ENCODE data around the gene MPHOSPH8.
"Not testable (repeated sequence)": the region's sequence is repeated elsewhere in the genome, so short reads cannot be mapped to it uniquely, and the experiment has no call there.

MPHOSPH8 gene

DNA sequence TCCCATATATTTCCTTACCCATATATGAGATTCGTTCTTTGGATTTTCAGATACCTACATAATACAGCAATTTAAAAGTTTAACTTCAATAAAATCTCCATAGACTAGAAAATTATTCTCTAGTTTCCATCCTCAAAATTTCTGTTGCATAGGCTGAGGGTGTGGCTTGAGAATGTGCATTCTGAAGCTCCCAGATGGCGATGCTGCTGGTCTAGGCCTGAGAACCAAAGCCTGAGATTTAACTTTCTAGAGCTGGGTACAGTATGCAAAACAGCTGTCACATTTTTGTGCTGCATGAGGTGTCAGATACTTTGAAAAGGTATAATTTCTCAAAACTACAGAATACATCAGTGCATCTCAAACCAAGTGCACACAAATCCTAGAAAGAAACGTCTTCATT lies 42.7 kb downstream of the MPHOSPH8 start:
- DNase-seq (ENCODE audit: extremely low read depth in 1 of 2, low read depth in 1 of 2), result no peak

DNA sequence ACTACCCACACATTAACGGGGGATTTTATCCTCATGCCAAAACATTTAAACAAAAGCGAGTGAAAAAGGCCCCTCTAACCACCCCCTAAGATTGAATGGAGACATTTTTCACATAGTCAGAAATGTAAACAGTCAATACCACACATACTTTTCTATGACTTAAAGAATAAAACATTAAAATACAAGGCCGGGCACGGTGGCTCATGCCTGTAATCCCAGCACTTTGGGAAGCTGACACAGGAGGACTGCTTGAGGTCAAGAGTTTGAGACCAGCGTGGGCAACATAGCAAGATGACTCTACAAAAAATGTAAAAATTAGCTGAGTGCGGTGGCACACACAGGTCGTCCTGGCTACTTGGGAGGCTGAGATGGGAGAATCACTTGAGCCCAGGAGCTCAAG lies 47.3 kb downstream of the MPHOSPH8 start:
- no peak for DNase-seq (ENCODE audit: extremely low read depth in 1 of 2, low read depth in 1 of 2)

GRCh38 chr13:19681517-19681916 lies 48.1 kb downstream of the MPHOSPH8 start:
- DNase-seq (ENCODE audit: extremely low read depth in 1 of 2, low read depth in 1 of 2), result no peak

- DNase-seq (ENCODE audit: extremely low read depth in 1 of 2, low read depth in 1 of 2), result no peak
Measured at GRCh38 chr13:19685034-19685433, 51.6 kb downstream of the MPHOSPH8 start.

GRCh38 chr13:19685437-19685836 lies 52.0 kb downstream of the MPHOSPH8 start:
- no peak for DNase-seq (ENCODE audit: extremely low read depth in 1 of 2, low read depth in 1 of 2)

- DNase-seq (ENCODE audit: extremely low read depth in 1 of 2, low read depth in 1 of 2), result not testable (repeated sequence)
Measured at GRCh38 chr13:19691447-19691846, 58.0 kb downstream of the MPHOSPH8 start.

DNA sequence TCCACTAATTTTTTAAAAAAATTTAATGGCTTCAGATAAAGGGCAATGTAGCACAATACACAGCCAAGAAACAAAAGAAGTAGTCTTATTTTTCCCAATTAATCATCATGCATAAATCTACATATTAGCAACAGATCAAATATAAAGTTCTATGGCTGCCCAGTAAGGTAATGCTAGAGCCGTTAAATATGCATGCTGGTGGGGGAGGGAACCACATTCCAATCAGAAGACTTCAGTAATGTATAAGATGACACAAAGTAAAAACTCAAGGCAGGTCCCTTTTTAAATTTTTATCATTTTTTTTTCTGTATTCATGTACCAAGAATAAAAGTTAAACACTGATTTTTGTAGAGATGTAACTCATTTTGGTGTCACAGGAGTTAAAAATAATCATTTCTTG lies 62.0 kb downstream of the MPHOSPH8 start:
- DNase-seq (ENCODE audit: extremely low read depth in 1 of 2, low read depth in 1 of 2), result no peak

DNA sequence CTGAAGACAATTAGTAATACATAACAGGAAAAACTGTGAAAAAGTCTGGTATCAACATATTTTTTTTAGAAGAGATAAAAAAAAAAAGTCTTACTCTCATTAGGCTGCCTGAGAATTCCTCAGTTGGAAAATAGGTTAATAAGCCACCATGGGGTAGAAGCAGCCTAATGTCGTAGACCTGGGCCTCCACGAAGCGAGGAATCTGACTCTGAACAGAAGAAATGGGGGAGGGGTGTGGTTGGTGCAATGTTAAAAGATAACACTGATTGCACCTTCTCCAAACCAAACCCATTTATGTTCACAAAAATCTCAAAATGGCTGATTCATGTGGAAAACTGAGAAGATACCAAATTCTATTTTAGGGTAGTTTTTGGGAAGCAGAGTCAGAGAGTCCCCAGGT lies 62.4 kb downstream of the MPHOSPH8 start:
- DNase-seq (ENCODE audit: extremely low read depth in 1 of 2, low read depth in 1 of 2), result no peak

GRCh38 chr13:19700963-19701362 lies 67.5 kb downstream of the MPHOSPH8 start:
- DNase-seq (ENCODE audit: extremely low read depth in 1 of 2, low read depth in 1 of 2), result not testable (repeated sequence)

DNA sequence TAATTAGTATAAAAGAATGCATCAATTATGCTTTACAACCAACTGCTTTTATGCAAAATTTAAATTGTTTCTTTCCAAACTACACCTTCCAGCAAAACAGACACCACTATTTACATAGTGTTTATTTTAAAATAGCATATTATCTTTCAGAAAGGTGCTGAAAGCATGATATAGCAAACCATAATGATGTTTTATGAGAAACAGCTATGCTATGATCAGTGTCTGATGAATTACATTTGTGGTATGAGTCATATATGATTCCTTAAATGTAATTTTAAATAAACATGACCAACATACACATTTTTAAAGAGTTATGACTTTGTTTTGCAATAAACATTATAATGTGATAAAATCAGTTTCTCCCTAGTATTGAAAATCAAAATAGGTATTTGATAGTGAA lies 68.2 kb downstream of the MPHOSPH8 start:
- not testable (repeated sequence) for DNase-seq (ENCODE audit: extremely low read depth in 1 of 2, low read depth in 1 of 2)

GRCh38 chr13:19704256-19704655 lies 70.8 kb downstream of the MPHOSPH8 start:
- DNase-seq (ENCODE audit: extremely low read depth in 1 of 2, low read depth in 1 of 2), result not testable (repeated sequence)

GRCh38 chr13:19709039-19709438 lies 75.6 kb downstream of the MPHOSPH8 start:
- DNase-seq (ENCODE audit: extremely low read depth in 1 of 2, low read depth in 1 of 2), result not testable (repeated sequence)

GRCh38 chr13:19709782-19710181 lies 76.3 kb downstream of the MPHOSPH8 start:
- DNase-seq (ENCODE audit: extremely low read depth in 1 of 2, low read depth in 1 of 2), result not testable (repeated sequence)

DNA sequence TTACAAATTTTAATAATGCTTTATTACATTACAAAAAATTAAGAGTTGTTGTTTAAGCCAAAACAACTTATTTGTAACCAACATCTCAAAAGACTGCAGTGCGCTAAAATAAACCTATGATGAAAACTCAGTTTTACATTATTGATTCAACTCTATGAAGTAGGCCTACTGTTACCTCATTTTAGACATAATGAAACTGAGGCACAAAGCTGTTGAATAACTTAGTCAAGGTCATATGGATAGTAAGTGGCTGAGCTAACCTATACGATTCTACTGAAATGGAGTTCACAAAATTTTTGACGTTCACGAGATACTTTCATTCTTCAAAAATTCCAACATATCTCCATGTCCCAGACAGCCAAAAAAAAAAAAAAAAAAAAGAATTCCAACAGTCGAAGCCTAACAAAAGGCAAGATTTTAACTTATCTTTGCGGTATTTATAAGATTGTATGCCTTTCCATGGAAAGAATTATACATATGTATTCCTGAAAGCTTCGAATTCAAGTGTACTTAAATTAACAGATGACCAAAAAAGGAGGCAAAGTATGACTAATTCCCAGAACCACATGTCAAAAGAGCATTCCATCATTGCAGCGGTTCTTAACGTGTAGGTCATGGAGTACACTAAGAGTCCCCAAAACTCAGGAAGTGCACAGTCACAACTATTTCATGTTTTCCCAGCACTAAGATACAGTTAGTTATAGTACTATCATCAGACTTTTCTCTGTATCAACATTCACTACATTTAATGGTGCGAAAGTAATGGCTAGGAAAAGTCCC lies 79.9 kb downstream of the MPHOSPH8 start:
- no peak for DNase-seq (ENCODE audit: extremely low read depth in 1 of 2, low read depth in 1 of 2)

DNA sequence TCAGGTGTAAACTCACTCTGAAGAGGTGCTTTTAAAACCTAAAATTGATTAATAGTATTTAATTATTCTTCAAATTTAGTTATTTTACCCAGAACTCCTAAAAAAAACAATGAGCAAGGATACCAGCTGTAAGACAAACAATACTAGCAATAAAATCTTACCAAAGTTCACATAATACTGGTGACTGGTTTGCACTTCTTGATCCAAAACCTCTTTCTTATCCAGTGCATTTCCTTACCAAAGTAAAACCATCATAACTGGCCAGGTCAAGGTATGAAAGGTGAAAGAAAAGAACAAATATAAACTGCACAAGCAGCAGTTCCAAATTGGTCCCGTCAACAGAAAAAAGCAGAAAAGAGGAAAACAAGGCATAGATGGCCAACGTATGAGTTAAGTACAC lies 86.6 kb downstream of the MPHOSPH8 start:
- no peak for DNase-seq (ENCODE audit: extremely low read depth in 1 of 2, low read depth in 1 of 2)

All from stimulated activated CD8-positive, alpha-beta memory T cell treated with anti-CD3 and anti-CD28 coated beads, Interleukin-7, amount 100 ng/mL, for 48 hours (primary cell).